ENCODE results near the gene PLAGL2.

- no peak for TF ChIP-seq POLR2A (IDR thresholded peaks at IDR 0.05; ENCODE audit: low read depth, low read length)
- TF ChIP-seq POLR2AphosphoS5 (IDR thresholded peaks at IDR 0.05; ENCODE audit: low read depth, low read length) = no peak
- no peak for TF ChIP-seq PAX5 (IDR thresholded peaks at IDR 0.05; ENCODE audit: insufficient read depth, low read length, severe bottlenecking)
- TF ChIP-seq TAF1 (IDR thresholded peaks at IDR 0.05; ENCODE audit: low read depth, low read length) = no peak
Observed at GRCh38 chr20:32231847-32232246, 24.3 kb upstream of the PLAGL2 start.
